MCF 10A (cell line): ENCODE results near the gene TATDN2. TPM values are rescaled to one million over a fixed set of nuclear protein-coding genes. Genes with fewer than 3 reads are reported as not detected.

Experiments
- BruUV-seq: library from RNA; stranded (reverse); fragments of 400-500 nt; replicated peaks from 2 replicates; lab custom pipeline; 2021; lab: Mats Ljungman, UMichigan
- CTCF ChIA-PET: fragments of 300-600 bp; sonication (Branson Sonifier 250); formaldehyde crosslinking; extraction: SDS; loops from one replicate; lab custom pipeline; 2021; ENCODE audit warnings: antibody characterized with exemption, inconsistent platforms; lab: Yijun Ruan, JAX
- POLR2A ChIA-PET: fragments of 300-600, 350-650 bp; sonication (Branson Sonifier 250); formaldehyde crosslinking; extraction: SDS; loops from one replicate; lab custom pipeline; 2020; ENCODE audit warnings: antibody characterized with exemption, inconsistent platforms; lab: Yijun Ruan, JAX
- DNase-seq: peaks from one replicate; pipeline ENCODE4 v3.0.0-alpha.2; 2018; ENCODE audit not compliant: unreplicated experiment
- H3K27ac Mint-ChIP-seq: one replicate; pipeline ENCODE4 v1.8.0; 2022; ENCODE audit warnings: mild to moderate bottlenecking, low read depth, mixed read lengths; ENCODE audit not compliant: unreplicated experiment
- H3K27me3 Mint-ChIP-seq: one replicate; pipeline ENCODE4 v1.8.0; 2022; ENCODE audit warnings: mixed read lengths; ENCODE audit not compliant: insufficient read depth, unreplicated experiment
- H3K36me3 Mint-ChIP-seq: one replicate; pipeline ENCODE4 v1.8.0; 2022; ENCODE audit warnings: mild to moderate bottlenecking, moderate library complexity, mixed read lengths; ENCODE audit not compliant: insufficient read depth, unreplicated experiment
- H3K4me1 Mint-ChIP-seq: one replicate; pipeline ENCODE4 v1.8.0; 2022; ENCODE audit warnings: mixed read lengths; ENCODE audit not compliant: insufficient read depth, unreplicated experiment
- H3K4me3 Mint-ChIP-seq: one replicate; pipeline ENCODE4 v1.8.0; 2022; ENCODE audit warnings: mild to moderate bottlenecking, moderate library complexity, mixed read lengths; ENCODE audit not compliant: unreplicated experiment
- H3K9me3 Mint-ChIP-seq: one replicate; pipeline ENCODE4 v1.8.0; 2022; ENCODE audit warnings: mixed read lengths; ENCODE audit not compliant: unreplicated experiment
- CTCF ChIP-seq: fragments of 200-600 bp; IDR thresholded peaks from one replicate; pipeline ENCODE4 v1.8.0; 2022; ENCODE audit warnings: antibody characterized with exemption, mild to moderate bottlenecking; ENCODE audit not compliant: unreplicated experiment
- intact Hi-C: fragments of 100-400 bp; cut with micrococcal nuclease; formaldehyde crosslinking; loops from 2 replicates; pipeline ENCODE4 v1.14.1; 2022
- total RNA-seq: library from RNA; stranded (reverse); gene quantifications from 2 replicates; pipeline ENCODE4 v1.2.3, GENCODE V29; 2022

Gene TATDN2
- total RNA-seq, 1 experiment from 2014 or later = 25.9 TPM

- no peak overlapping the region for H3K27ac Mint-ChIP-seq
Measured at GRCh38 chr3:10228248-10228950, 19.9 kb upstream of the TATDN2 start.

GRCh38 chr3:10229576-10229975, 18.7 kb upstream of the TATDN2 start:
- no peak for TF ChIP-seq CTCF
- no peaks in the 10 kb centered on the region for H3K9me3 Mint-ChIP-seq
- no peak overlapping the region for H3K4me3 Mint-ChIP-seq
- H3K4me1 Mint-ChIP-seq = peaks cover 6% of the 10 kb centered on the region
- CTCF ChIA-PET = interaction anchor here (0.6 kb wide), 1 partner anchor 1259 kb away, joined by 3 read pairs; no protein-coding TSS in a partner anchor
- H3K27me3 Mint-ChIP-seq = no peaks in the 10 kb centered on the region
- no peak for DNase-seq
- BruUV-seq = no TSS peak
- intact Hi-C loops = no loop called here
- peaks cover 10% of the 10 kb centered on the region for H3K36me3 Mint-ChIP-seq
- no peak overlapping the region for H3K27ac Mint-ChIP-seq
- POLR2A ChIA-PET = interaction anchor here (1.1 kb wide), 1 partner anchor 38 kb away, joined by 3 read pairs; no protein-coding TSS in a partner anchor

More at GRCh38 chr3:10228248-10228950, 19.9 kb upstream of the TATDN2 start:
- Mint-ChIP-seq H3K9me3 (no peaks in the 10 kb centered on the region), H3K36me3 (peaks cover 12% of the 10 kb centered on the region), H3K4me3 (no peak overlapping the region), H3K4me1 (peaks cover 8% of the 10 kb centered on the region), H3K27me3 (no peaks in the 10 kb centered on the region)
- DNase-seq = peak; percentile 28
- CTCF ChIA-PET = interaction anchor here (0.7 to 1.3 kb wide), 2 partner anchors 37 to 1016 kb away, joined by 3 read pairs; no protein-coding TSS in a partner anchor
- POLR2A ChIA-PET = interaction anchor here (1.1 kb wide), 1 partner anchor 36 kb away, joined by 3 read pairs; no protein-coding TSS in a partner anchor
- intact Hi-C loops = no loop called here
- no peak for TF ChIP-seq CTCF
- BruUV-seq = no TSS peak

GRCh38 chr3:10232137-10232536, 16.1 kb upstream of the TATDN2 start:
- BruUV-seq = no TSS peak
- Mint-ChIP-seq H3K27ac (no peak overlapping the region), H3K4me1 (no peaks in the 10 kb centered on the region), H3K27me3 (no peaks in the 10 kb centered on the region), H3K9me3 (no peaks in the 10 kb centered on the region), H3K4me3 (no peak overlapping the region), H3K36me3 (peaks cover 32% of the 10 kb centered on the region)
- ChIA-PET CTCF (interaction anchor here (0.6 to 1.8 kb wide), 3 partner anchors 10 to 132 kb away, joined by 3 to 7 read pairs (median 4); no protein-coding TSS in a partner anchor), POLR2A (interaction anchor here (0.5 kb wide), 1 partner anchor 117 kb away, joined by 3 read pairs; no protein-coding TSS in a partner anchor)
- intact Hi-C loops = no loop called here
- no peak for TF ChIP-seq CTCF
- no peak for DNase-seq

- BruUV-seq = no TSS peak
- TF ChIP-seq CTCF = no peak
- no peak overlapping the region for H3K27ac Mint-ChIP-seq
- H3K36me3 Mint-ChIP-seq = peaks cover 29% of the 10 kb centered on the region
- CTCF ChIA-PET = no interaction called here
- H3K4me3 Mint-ChIP-seq = no peak overlapping the region
- POLR2A ChIA-PET = interaction anchor here (1.0 kb wide), 1 partner anchor 14 kb away, joined by 3 read pairs; the partner anchor contains the start of gene TATDN2
- no peak for DNase-seq
- no peaks in the 10 kb centered on the region for H3K4me1 Mint-ChIP-seq
- intact Hi-C loops = no loop called here
- no peaks in the 10 kb centered on the region for H3K9me3 Mint-ChIP-seq
- H3K27me3 Mint-ChIP-seq = no peaks in the 10 kb centered on the region
Measured at GRCh38 chr3:10233988-10234387, 14.3 kb upstream of the TATDN2 start.
